Astrocyte (in vitro differentiated cells and primary cell): ENCODE results near the gene MEGF6.

ENCODE experiments used
- EZH2 ChIP-seq: IDR thresholded peaks from 2 replicates; pipeline ENCODE4 v1.6.1; 2012; ENCODE audit warnings: mild to moderate bottlenecking, low read length, inconsistent platforms; ENCODE audit not compliant: insufficient read depth
- TF ChIP-seq, protein P1 (sequence below): IDR thresholded peaks from 2 replicates; pipeline ENCODE4 v1.5.1; 2011; ENCODE audit warnings: low read depth, mild to moderate bottlenecking, inconsistent platforms, low read length, moderate library complexity; ENCODE audit not compliant: insufficient read depth

DNA sequence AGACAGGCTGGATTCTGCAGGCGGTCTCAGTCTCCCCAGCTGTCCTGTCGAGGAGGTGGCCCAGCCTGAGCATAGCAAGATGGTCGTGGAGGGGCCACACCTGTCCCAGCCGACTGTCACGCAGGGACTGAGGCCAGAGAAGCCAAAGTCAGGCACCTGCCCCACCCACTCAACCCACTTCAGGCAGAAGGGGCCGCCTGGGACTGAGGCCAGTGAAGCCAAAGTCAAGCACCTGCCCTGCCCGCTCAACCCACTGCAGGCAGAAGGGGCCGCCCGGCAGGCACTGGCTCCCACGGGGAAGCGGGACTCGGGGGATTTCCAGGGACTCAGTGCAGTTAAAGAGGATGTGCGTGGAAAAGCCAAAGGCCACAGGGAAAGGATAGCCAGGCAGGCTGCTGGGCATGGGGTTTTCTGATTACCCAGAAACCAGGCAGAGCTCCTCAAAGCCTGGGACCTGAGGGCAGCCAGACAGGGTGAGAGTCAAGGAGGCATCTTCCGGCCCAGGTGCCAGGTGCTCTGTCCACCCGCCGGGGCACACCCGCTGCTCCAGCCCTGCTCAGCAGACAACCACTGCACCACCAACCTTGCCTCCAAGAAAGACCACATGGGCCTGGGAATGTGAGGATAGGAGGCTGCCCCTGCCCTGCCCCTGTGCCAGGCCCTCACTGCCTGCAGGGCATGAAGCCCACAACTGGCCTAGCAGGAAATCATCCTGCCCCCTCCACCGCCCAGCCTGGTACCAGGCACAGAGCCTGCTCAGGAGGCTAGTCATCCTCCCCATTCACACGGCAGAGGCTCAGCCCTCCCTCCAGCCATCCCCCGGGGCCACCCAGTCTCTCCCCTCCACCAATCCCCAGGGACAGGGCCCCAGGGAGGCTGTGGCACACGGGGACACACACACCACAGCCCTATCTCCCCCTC, 41.0 kb downstream of the MEGF6 start:
- TF ChIP-seq, protein P1, sequence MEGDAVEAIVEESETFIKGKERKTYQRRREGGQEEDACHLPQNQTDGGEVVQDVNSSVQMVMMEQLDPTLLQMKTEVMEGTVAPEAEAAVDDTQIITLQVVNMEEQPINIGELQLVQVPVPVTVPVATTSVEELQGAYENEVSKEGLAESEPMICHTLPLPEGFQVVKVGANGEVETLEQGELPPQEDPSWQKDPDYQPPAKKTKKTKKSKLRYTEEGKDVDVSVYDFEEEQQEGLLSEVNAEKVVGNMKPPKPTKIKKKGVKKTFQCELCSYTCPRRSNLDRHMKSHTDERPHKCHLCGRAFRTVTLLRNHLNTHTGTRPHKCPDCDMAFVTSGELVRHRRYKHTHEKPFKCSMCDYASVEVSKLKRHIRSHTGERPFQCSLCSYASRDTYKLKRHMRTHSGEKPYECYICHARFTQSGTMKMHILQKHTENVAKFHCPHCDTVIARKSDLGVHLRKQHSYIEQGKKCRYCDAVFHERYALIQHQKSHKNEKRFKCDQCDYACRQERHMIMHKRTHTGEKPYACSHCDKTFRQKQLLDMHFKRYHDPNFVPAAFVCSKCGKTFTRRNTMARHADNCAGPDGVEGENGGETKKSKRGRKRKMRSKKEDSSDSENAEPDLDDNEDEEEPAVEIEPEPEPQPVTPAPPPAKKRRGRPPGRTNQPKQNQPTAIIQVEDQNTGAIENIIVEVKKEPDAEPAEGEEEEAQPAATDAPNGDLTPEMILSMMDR = no peak
- no peak for TF ChIP-seq EZH2
